Measurements from ENCODE around the gene NKIRAS1. TPM values are rescaled to one million over a fixed set of nuclear protein-coding genes. Genes with fewer than 3 reads are reported as not detected.

NKIRAS1 gene
- total RNA-seq, 1 experiment from 2014 or later: 8.9 TPM

DNA sequence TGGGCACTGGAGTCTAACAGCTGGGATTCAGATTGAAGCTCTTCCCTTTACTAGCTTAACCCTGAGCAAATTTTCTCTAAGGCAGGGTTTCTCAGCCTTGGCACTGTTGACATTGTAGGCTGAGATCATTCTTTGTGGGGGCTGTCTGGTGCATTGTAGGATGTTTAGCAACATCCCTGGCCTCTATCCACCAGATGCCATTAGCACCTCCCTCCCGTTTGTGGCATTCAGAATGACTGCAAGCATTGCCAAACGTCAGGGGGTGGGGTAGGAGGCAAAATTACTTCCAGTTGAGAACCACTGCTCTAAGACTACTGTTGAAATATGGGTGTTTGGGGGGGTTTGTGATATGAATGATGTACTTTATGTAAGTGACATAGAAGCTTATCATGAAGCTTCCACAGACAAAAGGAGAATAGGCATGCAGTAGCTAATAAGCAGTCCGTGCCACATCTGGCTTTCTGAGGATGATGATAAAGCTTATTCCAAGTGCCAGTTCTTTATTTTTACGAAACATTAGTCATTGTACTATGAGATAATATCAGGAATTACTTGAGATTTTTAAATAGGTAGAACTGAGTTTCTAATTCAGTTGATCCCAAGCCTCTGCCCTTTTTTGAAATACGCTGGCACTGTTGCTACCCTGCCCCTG lies 39.3 kb downstream of the NKIRAS1 start:
- no TSS peak for BruUV-seq (replicated peaks)
- intact Hi-C loops (cut with micrococcal nuclease; ENCODE audit: unreplicated experiment) (no loop called here), in situ Hi-C loops (cut with HindIII; ENCODE audit: low pct_unique_long_range_greater_than_20kb, low sequenced_read_pairs) (no loop called here)
- TF ChIP-seq, protein P1, sequence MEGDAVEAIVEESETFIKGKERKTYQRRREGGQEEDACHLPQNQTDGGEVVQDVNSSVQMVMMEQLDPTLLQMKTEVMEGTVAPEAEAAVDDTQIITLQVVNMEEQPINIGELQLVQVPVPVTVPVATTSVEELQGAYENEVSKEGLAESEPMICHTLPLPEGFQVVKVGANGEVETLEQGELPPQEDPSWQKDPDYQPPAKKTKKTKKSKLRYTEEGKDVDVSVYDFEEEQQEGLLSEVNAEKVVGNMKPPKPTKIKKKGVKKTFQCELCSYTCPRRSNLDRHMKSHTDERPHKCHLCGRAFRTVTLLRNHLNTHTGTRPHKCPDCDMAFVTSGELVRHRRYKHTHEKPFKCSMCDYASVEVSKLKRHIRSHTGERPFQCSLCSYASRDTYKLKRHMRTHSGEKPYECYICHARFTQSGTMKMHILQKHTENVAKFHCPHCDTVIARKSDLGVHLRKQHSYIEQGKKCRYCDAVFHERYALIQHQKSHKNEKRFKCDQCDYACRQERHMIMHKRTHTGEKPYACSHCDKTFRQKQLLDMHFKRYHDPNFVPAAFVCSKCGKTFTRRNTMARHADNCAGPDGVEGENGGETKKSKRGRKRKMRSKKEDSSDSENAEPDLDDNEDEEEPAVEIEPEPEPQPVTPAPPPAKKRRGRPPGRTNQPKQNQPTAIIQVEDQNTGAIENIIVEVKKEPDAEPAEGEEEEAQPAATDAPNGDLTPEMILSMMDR (IDR thresholded peaks at IDR 0.05): no peak
- TF ChIP-seq SIN3A (IDR thresholded peaks at IDR 0.05; ENCODE audit: borderline replicate concordance, insufficient read depth, low read depth, low read length) (no peak), POLR2AphosphoS5 (IDR thresholded peaks at IDR 0.05; ENCODE audit: low read depth, low read length) (no peak), TCF7L2 (IDR thresholded peaks at IDR 0.05; ENCODE audit: low read depth, low read length) (no peak)
- TF ChIP-seq, protein P2, sequence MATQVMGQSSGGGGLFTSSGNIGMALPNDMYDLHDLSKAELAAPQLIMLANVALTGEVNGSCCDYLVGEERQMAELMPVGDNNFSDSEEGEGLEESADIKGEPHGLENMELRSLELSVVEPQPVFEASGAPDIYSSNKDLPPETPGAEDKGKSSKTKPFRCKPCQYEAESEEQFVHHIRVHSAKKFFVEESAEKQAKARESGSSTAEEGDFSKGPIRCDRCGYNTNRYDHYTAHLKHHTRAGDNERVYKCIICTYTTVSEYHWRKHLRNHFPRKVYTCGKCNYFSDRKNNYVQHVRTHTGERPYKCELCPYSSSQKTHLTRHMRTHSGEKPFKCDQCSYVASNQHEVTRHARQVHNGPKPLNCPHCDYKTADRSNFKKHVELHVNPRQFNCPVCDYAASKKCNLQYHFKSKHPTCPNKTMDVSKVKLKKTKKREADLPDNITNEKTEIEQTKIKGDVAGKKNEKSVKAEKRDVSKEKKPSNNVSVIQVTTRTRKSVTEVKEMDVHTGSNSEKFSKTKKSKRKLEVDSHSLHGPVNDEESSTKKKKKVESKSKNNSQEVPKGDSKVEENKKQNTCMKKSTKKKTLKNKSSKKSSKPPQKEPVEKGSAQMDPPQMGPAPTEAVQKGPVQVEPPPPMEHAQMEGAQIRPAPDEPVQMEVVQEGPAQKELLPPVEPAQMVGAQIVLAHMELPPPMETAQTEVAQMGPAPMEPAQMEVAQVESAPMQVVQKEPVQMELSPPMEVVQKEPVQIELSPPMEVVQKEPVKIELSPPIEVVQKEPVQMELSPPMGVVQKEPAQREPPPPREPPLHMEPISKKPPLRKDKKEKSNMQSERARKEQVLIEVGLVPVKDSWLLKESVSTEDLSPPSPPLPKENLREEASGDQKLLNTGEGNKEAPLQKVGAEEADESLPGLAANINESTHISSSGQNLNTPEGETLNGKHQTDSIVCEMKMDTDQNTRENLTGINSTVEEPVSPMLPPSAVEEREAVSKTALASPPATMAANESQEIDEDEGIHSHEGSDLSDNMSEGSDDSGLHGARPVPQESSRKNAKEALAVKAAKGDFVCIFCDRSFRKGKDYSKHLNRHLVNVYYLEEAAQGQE (IDR thresholded peaks at IDR 0.05; ENCODE audit: insufficient read depth in 1 of 2, low read depth in 2 of 2, low read length in 1 of 2): no peak
- Histone ChIP-seq H3K4me3 (ENCODE audit: low read depth in 2 of 2, low read length in 2 of 2) (no peak overlapping the region), H3K27ac (ENCODE audit: low read length) (no peak overlapping the region), H3K27me3 (ENCODE audit: control insufficient read depth, insufficient read depth, low read length) (no peaks in the 10 kb centered on the region), H3K4me1 (ENCODE audit: control insufficient read depth, insufficient read depth, low read length) (0 out of 2 replicates have a peak, but pooled peaks cover 6% of the 10 kb centered on the region), H3K9me3 (ENCODE audit: control insufficient read depth, insufficient read depth, low read depth, low read length) (no peaks in the 10 kb centered on the region), H3K36me3 (ENCODE audit: control insufficient read depth, insufficient read depth, low read length) (no peaks in the 10 kb centered on the region)
- ATAC-seq: no peak
- ChIA-PET POLR2A (no interaction called here), CTCF (no interaction called here)
- DNase-seq (ENCODE audit: low read depth, low spot score): no peak

DNA sequence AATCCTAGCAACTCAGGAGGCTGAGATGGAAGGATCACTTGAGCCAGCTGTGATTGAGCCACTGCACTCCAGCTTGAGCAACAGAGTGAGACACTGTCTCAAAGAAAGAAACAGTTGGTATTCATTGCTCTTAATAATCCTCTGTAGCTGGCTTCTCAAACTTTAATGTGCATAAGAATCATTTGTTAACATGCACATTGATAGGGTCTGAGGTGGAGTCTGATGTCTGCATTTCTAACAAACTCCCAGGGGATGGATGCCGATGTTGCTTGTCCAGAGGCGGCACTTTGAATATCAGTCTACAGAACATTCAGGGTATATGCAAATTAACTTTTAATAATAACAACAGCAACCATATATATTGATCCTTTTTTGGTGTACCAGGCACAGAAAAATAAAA lies 39.9 kb downstream of the NKIRAS1 start:
- no TSS peak for BruUV-seq (replicated peaks)
- intact Hi-C loops (cut with micrococcal nuclease; ENCODE audit: unreplicated experiment) (no loop called here), in situ Hi-C loops (cut with HindIII; ENCODE audit: low pct_unique_long_range_greater_than_20kb, low sequenced_read_pairs) (no loop called here)
- Histone ChIP-seq H3K4me3 (ENCODE audit: low read depth in 2 of 2, low read length in 2 of 2) (no peak overlapping the region), H3K36me3 (ENCODE audit: control insufficient read depth, insufficient read depth, low read length) (no peaks in the 10 kb centered on the region), H3K4me1 (ENCODE audit: control insufficient read depth, insufficient read depth, low read length) (0 out of 2 replicates have a peak, but pooled peaks cover 6% of the 10 kb centered on the region), H3K27ac (ENCODE audit: low read length) (no peak overlapping the region), H3K27me3 (ENCODE audit: control insufficient read depth, insufficient read depth, low read length) (no peaks in the 10 kb centered on the region), H3K9me3 (ENCODE audit: control insufficient read depth, insufficient read depth, low read depth, low read length) (no peaks in the 10 kb centered on the region)
- TF ChIP-seq TCF7L2 (IDR thresholded peaks at IDR 0.05; ENCODE audit: low read depth, low read length): no peak
- no peak for TF ChIP-seq SIN3A (IDR thresholded peaks at IDR 0.05; ENCODE audit: borderline replicate concordance, insufficient read depth, low read depth, low read length)
- TF ChIP-seq POLR2AphosphoS5 (IDR thresholded peaks at IDR 0.05; ENCODE audit: low read depth, low read length): no peak
- TF ChIP-seq, protein P2 (IDR thresholded peaks at IDR 0.05; ENCODE audit: insufficient read depth in 1 of 2, low read depth in 2 of 2, low read length in 1 of 2): no peak
- TF ChIP-seq, protein P1 (IDR thresholded peaks at IDR 0.05): no peak
- DNase-seq (ENCODE audit: low read depth, low spot score): no peak
- POLR2A ChIA-PET: no interaction called here
- CTCF ChIA-PET: no interaction called here
- ATAC-seq: no peak
